Left renal cortex interstitium (tissue), 4 donors: ENCODE data around the gene HUNK. TPM values are rescaled to one million over a fixed set of nuclear protein-coding genes. Genes with fewer than 3 reads are reported as not detected.

Source experiments
- DNase-seq, 4 donors: peaks; one replicate each; pipeline ENCODE4 v3.0.0-alpha.2; 2013; ENCODE audit warnings: low read depth in 4 of 4, low spot score in 2 of 4, missing footprints in 1 of 4
- polyA plus RNA-seq, 4 donors: library from polyadenylated mRNA; unstranded; fragments of 120-200 nt; gene quantifications; one replicate each; pipeline ENCODE4 v1.2.1, GENCODE V29; 2013; ENCODE audit not compliant: insufficient read length in 4 of 4

The HUNK gene
- polyA plus RNA-seq, 4 donors: 16.1 to 20.8 (median 17.8) TPM

DNA sequence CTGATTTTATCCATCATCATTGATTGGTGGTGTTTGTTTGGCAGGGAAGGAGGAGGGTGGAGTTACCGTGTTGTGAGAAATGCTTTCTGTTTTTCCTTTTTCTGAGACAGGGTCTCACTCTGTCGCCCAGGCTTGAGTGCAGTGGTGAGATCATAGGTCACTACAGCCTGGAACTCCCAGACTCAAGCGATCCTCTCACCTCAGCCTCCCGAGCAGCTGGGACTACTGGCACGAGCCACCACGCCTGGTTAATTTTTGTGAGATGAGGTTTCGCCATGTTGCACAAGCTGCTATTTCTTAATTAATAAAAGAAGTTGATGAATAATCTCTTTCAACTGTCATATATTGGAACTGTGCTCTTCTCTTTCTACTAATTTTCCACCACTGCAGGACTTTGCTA is 44.3 kb downstream of the HUNK start:
- no peak for DNase-seq

DNA sequence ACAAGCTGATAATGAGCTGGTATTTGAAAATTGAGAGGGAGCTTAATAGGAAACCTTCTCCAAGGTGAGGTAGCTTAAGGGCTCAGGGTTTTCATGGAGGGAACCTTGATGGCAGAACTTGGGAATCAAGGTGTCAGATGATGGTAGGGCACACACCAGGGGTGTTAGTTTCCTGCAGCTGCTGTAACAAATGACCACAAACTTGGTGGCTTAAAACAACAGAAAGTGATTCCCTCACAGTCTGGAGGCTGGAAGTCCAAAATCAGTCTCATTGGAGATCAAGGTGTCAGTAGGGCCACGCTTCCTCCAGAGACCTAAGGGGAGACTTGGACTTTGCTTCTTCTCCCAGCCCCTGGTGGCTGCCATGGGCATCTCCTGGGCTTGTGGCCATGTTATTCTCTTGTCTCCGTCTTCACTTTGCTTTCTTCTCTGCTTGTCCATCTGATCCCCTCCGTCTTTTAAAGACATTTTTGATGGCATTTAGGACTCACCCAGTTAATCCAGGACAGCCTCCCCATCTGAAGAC is 45.5 kb downstream of the HUNK start:
- DNase-seq: no peak

DNA sequence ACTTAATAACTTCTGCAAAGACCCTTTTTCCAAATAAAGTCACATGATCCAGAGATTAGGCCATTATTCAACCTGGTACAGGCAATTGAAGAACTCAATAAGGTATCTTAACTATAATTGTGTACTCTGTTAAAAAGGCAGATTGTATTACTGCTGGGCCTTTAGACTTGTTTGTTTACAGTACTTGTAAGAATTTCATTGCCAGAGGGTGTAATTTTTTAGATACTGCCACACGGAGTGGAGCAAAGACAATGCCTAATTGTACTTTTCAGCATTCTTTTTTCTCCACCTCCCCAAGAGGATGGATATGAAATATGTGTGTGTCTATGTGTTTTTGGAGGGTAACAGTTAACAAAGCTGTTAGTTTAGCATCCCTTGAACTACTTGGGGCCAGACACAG is 47.5 kb downstream of the HUNK start:
- DNase-seq: no peak

DNA sequence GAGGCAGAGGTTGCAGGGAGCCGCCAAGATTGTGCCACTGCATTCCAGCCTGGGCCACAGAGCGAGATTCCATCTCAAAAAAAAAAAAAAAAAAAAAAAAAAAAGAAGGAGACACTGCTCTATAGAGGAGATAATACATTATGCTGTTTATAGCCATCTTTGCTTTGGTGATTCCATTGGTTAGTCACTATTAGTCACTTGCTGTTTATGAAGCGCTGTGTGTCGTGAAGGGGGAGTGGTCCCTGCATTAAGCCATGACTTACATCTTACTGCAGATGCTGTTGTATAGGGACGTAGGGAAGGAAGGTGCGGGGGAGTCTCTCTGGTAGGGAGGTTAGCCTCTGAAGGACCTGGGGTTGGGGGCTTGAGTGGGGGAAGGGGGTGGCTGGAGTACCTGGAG is 48.3 kb downstream of the HUNK start:
- DNase-seq: no peak

DNA sequence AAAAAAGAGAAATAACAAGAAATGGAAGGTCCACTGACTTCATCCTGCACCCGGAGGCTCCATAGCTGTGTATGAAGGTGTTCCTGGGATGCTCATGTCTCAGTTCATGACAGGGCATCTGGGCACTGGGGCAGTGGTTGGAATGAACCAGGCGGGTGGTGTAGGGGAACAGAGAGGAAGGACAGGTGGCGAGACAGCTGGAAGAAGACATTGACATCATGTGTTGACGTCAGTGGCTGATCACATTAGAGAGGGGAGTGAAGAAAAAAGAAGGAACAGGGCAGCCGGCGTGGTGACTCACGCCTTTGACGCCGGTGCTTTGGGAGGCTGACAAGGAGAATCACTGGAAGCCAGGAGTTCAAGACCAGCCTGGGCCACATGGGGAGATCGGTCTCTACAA is 50.1 kb downstream of the HUNK start:
- no peak for DNase-seq

DNA sequence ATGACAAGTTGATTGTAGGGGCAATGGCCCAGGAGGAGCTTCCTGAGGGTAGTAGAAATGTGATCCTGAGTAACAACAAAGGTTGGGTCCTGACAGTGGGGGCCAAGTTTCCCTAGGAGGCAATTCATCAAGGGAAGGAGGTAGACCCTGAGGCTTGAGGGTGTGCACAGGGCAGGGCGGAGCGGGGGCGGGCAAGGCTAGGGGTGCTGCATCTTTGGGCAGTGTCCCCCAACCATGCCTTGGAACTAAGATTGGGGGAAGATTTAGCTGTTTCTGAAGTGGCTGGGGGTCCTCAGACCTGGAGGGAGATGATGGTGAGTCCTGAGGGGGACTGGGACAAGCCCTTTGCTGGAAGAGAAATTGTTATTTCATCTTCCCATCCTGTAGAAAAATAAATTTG is 50.9 kb downstream of the HUNK start:
- no peak for DNase-seq

DNA sequence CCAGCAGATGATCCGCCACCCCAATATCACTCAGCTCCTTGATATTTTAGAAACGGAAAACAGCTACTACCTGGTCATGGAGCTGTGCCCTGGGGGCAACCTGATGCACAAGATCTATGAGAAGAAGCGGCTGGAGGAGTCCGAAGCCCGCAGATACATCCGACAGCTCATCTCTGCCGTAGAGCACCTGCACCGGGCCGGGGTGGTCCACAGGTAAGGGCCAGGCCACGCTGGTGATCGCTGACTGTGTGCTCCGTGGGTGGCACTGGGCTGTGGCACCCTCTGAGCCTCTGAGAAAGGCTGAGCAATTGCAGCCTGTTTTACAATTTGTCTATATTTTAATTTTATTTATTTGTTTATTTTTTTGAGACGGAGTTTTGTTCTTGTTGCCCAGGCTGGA is 51.7 kb downstream of the HUNK start:
- DNase-seq: no peak

DNA sequence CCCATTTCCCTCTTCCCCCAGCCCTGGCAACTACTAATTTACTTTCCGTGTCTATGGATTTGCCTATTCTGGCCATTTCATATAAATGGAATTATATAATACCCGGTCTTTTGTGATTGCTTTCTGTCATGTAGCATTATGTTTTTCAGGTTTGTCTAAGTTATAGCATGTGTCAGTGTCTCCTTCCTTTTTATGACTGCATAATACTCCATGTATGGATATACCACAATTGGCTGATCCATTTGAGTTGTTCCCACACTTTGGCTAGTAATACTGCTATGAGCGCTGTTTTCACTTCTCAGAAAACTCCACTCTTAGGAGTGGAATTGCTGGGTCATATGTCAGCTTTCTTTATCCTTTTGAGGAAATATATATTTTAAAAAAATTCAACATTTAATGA is 53.7 kb downstream of the HUNK start:
- DNase-seq: no peak

DNA sequence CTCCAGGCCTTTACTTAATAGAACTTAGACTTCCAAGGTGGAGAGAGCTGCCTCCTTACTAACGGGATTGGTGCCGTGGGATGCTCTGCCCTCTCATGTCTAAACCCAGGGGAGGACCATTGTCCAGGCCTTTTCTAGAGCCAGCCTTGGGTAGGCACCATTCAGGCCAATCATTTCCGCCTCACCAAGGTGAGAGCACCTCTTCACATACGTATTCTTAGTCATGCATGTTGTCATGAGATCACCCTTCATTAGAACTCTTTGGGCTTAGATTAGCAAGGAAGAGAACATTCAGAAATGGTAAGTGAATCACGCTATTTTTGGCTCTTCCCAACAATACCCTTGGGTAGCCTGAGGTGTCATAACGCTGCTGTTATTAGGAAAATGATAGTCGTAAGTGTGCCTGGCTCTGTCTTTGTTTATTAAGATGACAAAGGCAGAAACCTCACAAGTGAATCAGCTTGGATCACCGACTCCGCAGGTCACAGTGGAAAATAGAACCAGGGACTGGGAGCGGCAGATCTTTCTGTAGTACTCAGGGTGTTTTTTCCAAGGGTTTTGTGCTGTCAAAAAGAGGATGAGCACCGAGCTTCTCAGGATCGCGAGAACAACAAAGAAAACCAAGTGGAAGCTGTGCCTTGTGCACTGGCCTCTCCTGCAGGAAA is 55.0 kb downstream of the HUNK start:
- no peak for DNase-seq

DNA sequence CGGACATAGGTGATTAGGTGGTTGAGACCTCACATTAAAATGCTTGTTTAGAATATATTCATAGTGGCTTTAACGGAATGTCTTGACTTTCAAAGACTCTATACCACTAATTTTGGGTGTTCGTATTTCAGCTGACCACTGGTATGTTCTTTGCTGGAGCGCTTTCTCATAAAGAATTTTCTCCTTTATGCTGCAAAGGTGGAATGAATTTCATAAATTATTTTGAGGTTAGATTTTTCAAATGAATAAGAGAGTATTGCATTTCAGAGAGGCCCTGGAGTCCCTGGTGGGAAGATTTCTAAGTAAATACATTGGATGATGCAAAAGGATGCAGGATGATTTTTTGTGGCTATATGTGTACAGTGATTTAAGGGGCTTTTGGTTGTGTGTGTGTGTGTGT is 55.8 kb downstream of the HUNK start:
- DNase-seq: no peak

DNA sequence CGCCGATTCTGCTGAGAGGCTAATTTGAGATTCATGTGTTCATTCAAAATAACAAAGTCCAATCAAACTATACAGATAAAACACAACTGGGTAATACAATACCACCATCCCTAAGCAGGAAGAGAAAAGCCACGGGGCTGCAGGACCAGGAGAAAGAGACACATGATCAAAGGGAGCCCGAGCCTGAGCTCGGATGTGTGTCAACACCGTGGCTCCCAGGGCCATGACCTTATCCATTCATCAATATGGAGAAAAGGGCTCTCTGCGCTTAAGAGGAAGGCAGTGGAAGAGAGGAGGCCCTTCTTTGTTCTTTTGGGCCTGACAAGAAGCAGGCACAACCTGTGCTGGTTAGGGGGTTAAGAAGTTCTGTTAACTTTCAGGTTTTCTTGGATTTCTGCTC is 56.7 kb downstream of the HUNK start:
- DNase-seq: no peak

DNA sequence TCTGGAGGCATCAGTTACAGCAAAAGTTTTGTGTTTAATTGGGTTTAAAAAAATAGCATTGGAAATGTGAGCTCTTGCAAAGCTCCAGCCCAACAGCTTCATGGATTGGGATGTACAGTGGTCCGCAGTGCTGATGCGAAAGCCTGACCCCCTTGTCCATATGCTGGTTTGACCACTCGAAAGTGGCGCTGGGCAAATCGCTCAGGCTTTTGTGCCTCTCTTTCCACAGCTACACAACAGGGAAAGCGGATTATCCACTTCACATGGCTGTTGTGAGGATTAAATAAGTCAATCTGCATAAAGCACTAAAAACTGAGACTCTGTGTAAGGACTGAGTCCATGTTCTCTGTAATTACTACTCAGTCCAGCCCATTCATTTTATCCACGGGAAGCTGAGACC is 57.2 kb downstream of the HUNK start:
- no peak for DNase-seq

DNA sequence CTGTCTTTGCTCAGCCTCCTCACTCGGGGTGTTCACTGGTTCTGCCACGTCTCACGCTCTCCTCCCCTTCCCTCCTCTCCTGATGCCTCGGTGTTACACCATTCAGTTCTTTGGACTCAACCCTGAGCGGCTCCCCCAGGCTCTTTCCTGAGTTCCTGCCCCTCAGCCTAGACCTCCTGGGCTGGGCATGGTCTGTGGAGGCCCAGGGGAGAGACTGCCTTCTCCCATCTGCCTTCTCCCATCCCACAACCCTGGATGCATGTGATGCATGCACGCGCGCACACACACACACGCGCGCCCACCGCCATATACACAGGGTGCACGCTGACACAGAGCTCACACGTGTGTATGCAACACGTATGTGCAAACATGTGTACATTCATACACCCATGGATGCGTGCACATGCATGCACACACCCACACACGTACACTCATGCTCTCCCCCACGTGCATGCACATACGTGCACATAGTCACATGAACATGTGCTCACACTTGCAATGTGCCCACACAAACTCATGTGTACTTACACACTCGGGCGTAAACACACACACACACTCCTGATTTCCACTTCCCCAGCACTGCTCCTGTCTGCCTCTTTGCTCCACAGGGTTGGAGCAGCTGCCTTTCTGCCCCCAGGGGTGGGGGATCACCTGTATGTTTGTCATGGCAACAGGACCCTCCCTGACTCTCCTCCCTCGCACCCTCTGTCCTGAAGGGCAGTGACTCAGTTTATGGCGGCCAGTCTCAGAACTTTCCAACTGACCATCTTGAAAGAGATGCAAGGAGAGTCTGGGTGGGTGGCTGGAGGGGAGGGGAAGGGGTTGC is 59.0 kb downstream of the HUNK start:
- DNase-seq: no peak

DNA sequence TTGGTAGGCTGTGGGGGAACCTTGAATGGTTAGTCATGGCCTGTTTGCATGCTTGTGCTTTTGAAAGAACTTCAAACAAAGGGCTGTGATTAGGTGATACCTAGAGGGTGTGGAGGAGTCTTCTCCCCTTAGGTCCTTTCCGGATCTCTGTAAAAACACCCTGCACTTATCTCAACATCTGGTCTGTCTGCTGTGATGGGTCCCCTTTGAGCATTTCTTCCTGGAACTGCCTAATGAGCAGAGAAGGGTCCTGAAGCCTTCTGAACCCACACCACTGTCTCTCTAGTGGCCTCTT is 59.6 kb downstream of the HUNK start:
- DNase-seq: no peak

DNA sequence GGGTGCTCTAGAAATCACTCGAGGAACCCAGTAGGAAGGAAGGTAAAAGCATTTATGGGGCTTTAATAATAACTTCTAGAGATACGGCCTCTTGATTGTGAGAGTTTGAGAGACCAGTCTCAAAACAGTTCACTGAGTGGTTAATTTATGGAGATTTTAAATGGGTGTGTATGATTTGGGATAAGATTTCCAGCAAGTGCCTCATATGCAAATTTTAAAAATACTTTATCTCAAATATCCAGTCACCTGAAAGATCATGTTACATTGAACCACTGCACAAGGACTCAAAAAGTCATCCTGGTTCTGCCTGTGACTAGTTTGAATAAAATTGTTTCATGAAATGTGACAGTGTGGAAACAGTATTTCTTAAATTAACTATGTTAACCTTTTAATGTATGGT is 64.5 kb downstream of the HUNK start:
- no peak for DNase-seq

DNA sequence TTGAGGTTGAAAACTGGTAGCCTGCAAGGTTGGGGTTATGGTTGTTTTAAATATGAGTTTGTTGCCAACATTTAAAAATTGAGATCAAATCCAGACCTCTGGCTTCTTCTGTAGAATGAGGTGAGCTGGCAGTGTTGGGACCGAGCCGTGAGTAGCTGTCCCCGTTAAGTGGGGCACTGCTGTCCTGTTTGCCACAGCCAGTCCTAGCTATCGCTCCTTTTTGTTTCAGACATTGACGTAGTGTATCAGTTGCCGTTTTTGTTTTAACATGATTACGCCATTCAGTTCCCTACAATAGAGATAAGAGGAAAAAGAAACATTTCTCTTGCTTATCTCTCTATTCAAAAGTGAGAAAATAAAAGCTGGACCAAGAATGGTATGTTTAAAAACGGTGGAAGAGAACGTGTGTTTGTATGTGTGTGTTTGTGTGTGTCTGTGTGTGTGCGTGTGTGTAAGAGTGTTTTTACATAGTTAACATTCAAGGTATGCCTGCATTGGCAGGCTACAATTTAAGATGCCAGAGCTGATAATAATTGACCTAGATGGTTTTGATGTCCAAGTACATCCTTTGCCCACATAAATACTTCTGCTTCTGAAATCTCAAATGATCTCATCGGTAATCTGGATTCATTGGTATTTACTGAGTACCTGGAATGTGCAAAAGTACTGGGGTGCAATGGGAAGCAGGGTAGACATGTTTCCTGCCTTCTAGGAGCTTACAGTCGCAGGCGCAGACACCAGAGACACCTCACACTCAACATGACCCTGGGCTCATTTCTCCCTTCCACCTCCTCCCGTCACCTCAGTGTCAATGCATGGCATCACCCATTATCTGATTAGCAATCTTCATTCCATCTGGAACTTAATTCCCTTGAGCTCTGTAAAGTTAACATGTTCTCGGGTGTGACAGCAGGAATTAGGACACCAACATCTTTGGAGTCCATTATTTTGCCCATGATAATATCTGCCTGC is 65.8 kb downstream of the HUNK start:
- no peak for DNase-seq

DNA sequence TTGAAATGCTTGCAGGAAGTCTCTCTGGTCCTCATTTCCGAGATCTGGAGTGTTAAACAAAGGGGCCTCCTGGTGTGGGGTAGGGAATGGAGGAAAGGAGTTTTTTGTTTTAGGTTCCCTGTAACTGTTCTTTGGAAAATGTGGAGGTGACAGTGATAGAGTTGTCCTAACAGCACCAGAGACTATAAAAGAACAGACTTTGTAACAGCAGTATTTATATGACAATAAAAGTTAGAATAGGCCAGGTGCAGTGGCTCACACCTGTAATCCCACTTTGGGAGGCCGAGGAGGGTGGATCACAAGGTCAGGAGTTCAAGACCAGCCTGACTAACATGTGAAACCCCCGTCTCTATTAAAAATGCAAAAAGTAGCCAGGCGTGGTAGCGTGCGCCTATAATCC is 68.9 kb downstream of the HUNK start:
- no peak for DNase-seq

DNA sequence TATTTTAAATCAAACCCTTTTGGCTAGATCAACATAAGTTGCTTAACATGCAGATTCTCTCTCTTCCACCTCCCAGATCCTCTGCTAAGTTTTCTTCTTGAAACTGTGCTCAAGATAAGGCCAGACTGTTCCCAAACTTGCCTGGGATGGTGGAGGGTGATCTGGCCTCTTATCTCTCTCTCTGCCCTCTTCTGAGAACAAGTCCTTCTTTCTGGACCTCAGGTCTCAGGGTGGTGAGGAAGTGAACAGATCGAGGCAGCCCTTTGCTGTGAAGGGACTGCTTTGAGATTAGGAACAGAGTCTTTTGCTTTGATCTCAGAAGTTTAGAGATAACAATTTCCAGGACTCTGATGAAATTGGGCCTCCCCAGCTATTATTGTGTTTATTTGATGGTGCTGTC is 70.7 kb downstream of the HUNK start:
- DNase-seq: no peak

DNA sequence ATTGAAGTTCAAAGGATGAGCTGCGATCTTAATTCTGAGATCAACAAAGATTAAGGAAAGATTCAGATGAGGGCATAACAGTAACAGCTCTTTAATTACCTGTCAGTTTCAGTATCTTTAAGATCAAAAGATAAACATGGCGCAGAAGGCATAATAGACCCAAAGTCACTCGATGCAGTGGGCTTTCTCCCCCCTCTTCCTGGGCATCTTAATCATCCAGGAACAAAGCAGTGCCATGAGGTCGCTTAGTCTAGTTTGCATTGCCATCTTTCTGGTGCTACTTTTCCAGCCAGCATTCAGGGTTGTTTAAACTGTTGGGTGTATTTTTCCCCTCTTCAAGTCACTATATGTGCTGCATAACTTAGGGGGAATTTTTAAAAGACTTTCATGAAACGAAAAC is 72.3 kb downstream of the HUNK start:
- DNase-seq: no peak

DNA sequence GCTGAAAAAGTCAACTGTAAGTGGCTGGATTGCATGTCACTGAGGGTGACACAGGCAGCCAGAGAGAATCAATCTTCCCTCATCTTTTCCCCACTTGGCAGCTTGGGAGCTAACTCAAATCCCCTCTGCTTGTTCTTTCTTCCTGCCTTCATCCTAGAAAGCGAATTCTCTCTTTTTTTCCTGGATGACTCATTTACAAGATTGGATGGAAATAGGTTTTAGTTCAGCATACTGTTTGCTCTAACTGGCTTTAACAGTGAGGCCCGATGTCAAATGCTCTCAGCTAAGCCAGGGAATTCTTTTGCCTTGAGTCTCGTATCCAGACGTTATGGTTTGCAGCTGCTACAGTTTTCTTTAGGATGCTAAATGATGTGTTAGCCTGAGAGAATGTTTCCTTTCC is 72.7 kb downstream of the HUNK start:
- peak in 2 of 4 donors; percentile 49 to 59 for DNase-seq

DNA sequence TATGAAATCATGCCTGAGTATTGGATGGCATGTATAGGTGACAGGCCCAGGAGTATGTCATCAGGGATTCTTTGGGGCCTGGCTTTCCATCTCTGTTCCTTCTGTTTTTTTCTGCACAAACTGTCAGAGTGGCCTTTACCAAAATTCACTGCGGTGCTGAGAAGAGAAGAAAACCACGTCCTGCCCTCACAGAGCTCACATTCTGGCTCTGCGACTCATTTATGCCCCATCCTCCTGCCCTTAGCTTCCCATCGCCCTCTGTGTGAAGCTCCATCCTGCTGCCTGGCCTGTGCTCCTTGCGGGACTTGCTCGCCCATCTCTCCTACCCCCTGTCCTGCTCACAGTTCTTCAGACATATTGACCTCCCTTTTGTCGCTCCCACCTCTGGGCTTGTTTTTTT is 73.4 kb downstream of the HUNK start:
- DNase-seq: no peak
